Endothelial cell of umbilical vein (primary cell): Measurements from ENCODE around the gene TMEM127. TPM values are rescaled to one million over a fixed set of nuclear protein-coding genes. Genes with fewer than 3 reads are reported as not detected.

Experiments
- BruUV-seq: library from RNA; stranded (reverse); fragments of 400-500 nt; replicated peaks from 2 replicates; lab custom pipeline; 2021; lab: Mats Ljungman, UMichigan
- CTCF ChIA-PET: fragments of 300-600, 350-600 bp; sonication (Branson Sonifier 250); formaldehyde crosslinking; loops from one replicate; lab custom pipeline; 2021; ENCODE audit warnings: antibody characterized with exemption, inconsistent platforms; lab: Charles Lee
- POLR2A ChIA-PET: fragments of 300-600, 350-600 bp; sonication (Branson Sonifier 250); formaldehyde crosslinking; loops from one replicate; lab custom pipeline; 2021; ENCODE audit warnings: antibody characterized with exemption, inconsistent platforms; lab: Charles Lee
- DNase-seq: peaks from one replicate; pipeline ENCODE4 v3.0.0-alpha.2; 2011; ENCODE audit warnings: low read depth, low spot score
- FAIRE-seq: peaks from 2 replicates; lab custom pipeline; 2011; peaks lifted over from hg19 to GRCh38; lab: Jason Lieb, UNC
- H2AFZ ChIP-seq: 2 replicates; pipeline ENCODE4 v1.6.0; 2012; ENCODE audit warnings: low read depth, low read length, control low read depth, inconsistent platforms
- H3K27ac ChIP-seq: 2 replicates; pipeline ENCODE4 v1.5.1; 2011; ENCODE audit warnings: low read depth, mild to moderate bottlenecking, control low read depth, low read length, moderate library complexity; ENCODE audit not compliant: insufficient read depth
- H3K27me3 ChIP-seq, 2 experiments: 2 replicates each; pipeline versions ENCODE4 v1.6.0 to v1.6.1; 2011; ENCODE audit warnings: low read length in 2 of 2, mixed read lengths in 1 of 2; ENCODE audit not compliant: control insufficient read depth in 2 of 2, insufficient read depth in 2 of 2
- H3K36me3 ChIP-seq, 2 experiments: 2 replicates in 1 of 2; 3 replicates in 1 of 2; pipeline ENCODE4 v1.5.1; 2011; ENCODE audit warnings: low read length in 2 of 2, mild to moderate bottlenecking in 1 of 2, moderate library complexity in 1 of 2; ENCODE audit not compliant: control insufficient read depth in 2 of 2, insufficient read depth in 2 of 2; ENCODE audit errors: extremely low read depth in 1 of 2
- H3K4me1 ChIP-seq: 3 replicates; pipeline ENCODE4 v1.5.1; 2011; ENCODE audit warnings: mild to moderate bottlenecking, low read length; ENCODE audit not compliant: control insufficient read depth, insufficient read depth; ENCODE audit errors: extremely low read depth
- H3K4me2 ChIP-seq: 2 replicates; pipeline ENCODE4 v1.6.1; 2011; ENCODE audit warnings: low read length, control low read depth, mixed read lengths; ENCODE audit not compliant: insufficient read depth
- H3K4me3 ChIP-seq, 3 experiments: fragments of 200-600 bp in 1 of 3; sonication (generic), shearing (Covaris generic) in 1 of 3; replicated peaks in 1 of 3; 2 replicates each; pipeline ENCODE4 v1.5.1; 2011 to 2016; ENCODE audit warnings: control low read depth in 3 of 3, low read length in 3 of 3, mild to moderate bottlenecking in 2 of 3, inconsistent platforms in 1 of 3, low read depth in 1 of 3, moderate library complexity in 1 of 3; ENCODE audit not compliant: insufficient read depth in 1 of 3
- H3K79me2 ChIP-seq: 2 replicates; pipeline ENCODE4 v1.6.0; 2012; ENCODE audit warnings: low read length, inconsistent platforms; ENCODE audit not compliant: control insufficient read depth, insufficient read depth
- H3K9ac ChIP-seq: replicated peaks from 2 replicates; pipeline ENCODE3; 2011; ENCODE audit warnings: low read length, control low read depth; ENCODE audit not compliant: insufficient read depth; ENCODE audit errors: extremely low read depth
- H3K9me1 ChIP-seq: replicated peaks from 3 replicates; pipeline ENCODE4 v1.6.0; 2011; ENCODE audit warnings: mild to moderate bottlenecking, low read length; ENCODE audit not compliant: control insufficient read depth, insufficient read depth; ENCODE audit errors: extremely low read depth
- H3K9me3 ChIP-seq: replicated peaks from 2 replicates; pipeline ENCODE4 v1.5.1; 2012; ENCODE audit warnings: low read length, inconsistent platforms; ENCODE audit not compliant: control insufficient read depth, insufficient read depth
- H4K20me1 ChIP-seq: replicated peaks from 2 replicates; pipeline ENCODE3; 2011; ENCODE audit warnings: mild to moderate bottlenecking, low read length; ENCODE audit not compliant: control insufficient read depth, insufficient read depth; ENCODE audit errors: extremely low read depth
- EZH2 ChIP-seq: IDR thresholded peaks from 2 replicates; pipeline ENCODE4 v1.6.1; 2012; ENCODE audit warnings: borderline replicate concordance, low read depth, mild to moderate bottlenecking, moderate library complexity, low read length, inconsistent platforms; ENCODE audit not compliant: severe bottlenecking
- FOS ChIP-seq: IDR thresholded peaks from 2 replicates; pipeline ENCODE4 v1.6.1; 2011; ENCODE audit warnings: mild to moderate bottlenecking, low read length, moderate library complexity, borderline replicate concordance; ENCODE audit not compliant: insufficient read depth
- GATA2 ChIP-seq: IDR thresholded peaks from 2 replicates; pipeline ENCODE4 v1.7.0; 2011; ENCODE audit warnings: low read depth, mild to moderate bottlenecking, moderate library complexity, mixed read lengths, low read length; ENCODE audit not compliant: insufficient read length, insufficient read depth
- JUN ChIP-seq: IDR thresholded peaks from 2 replicates; pipeline ENCODE4 v1.6.1; 2011; ENCODE audit warnings: borderline replicate concordance, low read depth; ENCODE audit not compliant: insufficient read length, insufficient read depth
- MAX ChIP-seq: IDR thresholded peaks from 2 replicates; pipeline ENCODE4 v1.6.1; 2011; ENCODE audit not compliant: insufficient read depth, insufficient read length
- MYC ChIP-seq: IDR thresholded peaks from one replicate; pipeline ENCODE4 v1.6.1; 2011; ENCODE audit warnings: mild to moderate bottlenecking, low read depth, low read length
- POLR2A ChIP-seq: IDR thresholded peaks from 2 replicates; pipeline ENCODE4 v1.6.1; 2012; ENCODE audit warnings: low read depth, mild to moderate bottlenecking, control low read depth, low read length
- POLR2AphosphoS5 ChIP-seq: IDR thresholded peaks from 2 replicates; pipeline ENCODE4 v1.6.1; 2012; ENCODE audit warnings: low read depth, mild to moderate bottlenecking, control low read depth, low read length, moderate library complexity; ENCODE audit not compliant: insufficient read depth
- dilution Hi-C: fragments of 300-500 bp; cut with MboI; formaldehyde crosslinking; loops from one replicate; pipeline ENCODE4 v1.15.0; 2019; ENCODE audit warnings: low sequenced_read_pairs; ENCODE audit not compliant: extremely low pct_ligation_motif_present
- intact Hi-C: fragments of 100-400 bp; cut with micrococcal nuclease; formaldehyde crosslinking; loops from one replicate; pipeline ENCODE4 v1.10.0; 2022
- polyA plus RNA-seq, 4 experiments: library from polyadenylated mRNA; depleted of rRNA in 3 of 4; stranded (reverse) in 3 of 4; unstranded in 1 of 4; fragments of >200 nt; gene quantifications; 2 replicates each; pipeline versions ENCODE4 v1.2.1 to v1.2.3, GENCODE V29; 2011 to 2012; ENCODE audit warnings: missing spikeins in 1 of 4
- total RNA-seq: library from RNA; stranded (reverse); gene quantifications from 2 replicates; pipeline ENCODE4 v1.2.3, GENCODE V29; 2021
- TF ChIP-seq, protein P1 (sequence below), 2 donors: IDR thresholded peaks; 1 replicate in 1 of 2; 2 replicates in 1 of 2; pipeline ENCODE4 v1.5.1; 2011; ENCODE audit warnings: low read length in 2 of 2, mild to moderate bottlenecking in 2 of 2, moderate library complexity in 2 of 2, control low read depth in 1 of 2, inconsistent platforms in 1 of 2, low read depth in 1 of 2; ENCODE audit not compliant: insufficient read depth in 1 of 2; ENCODE audit errors: extremely low read depth in 1 of 2

Gene TMEM127
- total and polyA plus RNA-seq, 2 donors (not counting 3 experiments of a cell fraction or from before 2014, with no cell fraction given), result 48.4 to 75.7 TPM

DNA sequence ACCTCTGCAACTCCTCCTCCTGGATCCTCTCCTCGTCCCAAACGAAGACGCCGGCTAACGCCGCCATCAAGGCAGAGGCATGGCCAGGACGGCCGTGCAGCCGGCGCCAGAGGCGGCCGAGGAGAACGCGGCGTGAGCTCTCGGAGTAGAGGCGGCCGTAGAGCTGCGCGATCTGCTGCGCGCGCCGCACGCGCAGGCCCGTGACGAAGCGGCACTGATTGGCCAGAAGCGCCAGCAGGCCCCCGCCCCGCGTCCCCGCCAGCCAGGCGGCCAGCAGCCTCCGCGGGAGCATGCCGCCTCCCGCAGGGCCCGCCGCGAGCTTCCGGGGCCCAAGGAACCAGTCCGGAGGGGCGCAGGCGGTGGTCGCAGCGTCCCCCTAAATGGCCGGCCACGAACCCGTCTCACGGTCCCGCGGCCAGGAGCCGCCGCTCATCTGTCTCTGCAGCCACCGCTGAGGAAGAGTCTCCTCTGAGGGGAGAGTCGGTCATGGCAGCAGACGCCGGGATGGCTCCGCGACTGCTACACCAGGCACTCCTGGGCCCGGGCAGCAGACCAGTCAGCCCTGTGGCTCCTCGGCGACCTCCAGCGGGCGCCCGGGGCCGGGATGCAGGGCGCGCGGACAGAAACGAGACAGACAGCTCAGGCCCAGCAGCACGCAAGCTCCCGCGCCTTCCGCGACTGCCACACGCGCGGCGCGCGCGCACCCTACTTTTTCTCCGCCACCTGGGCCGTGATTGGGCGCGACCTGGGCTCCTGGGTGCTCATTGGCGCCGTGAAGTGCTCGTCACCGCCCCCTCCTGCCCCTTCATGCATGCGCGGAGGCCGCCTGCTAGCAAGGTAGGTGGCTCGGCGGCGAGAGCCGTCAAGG lies 57.4 kb downstream of the TMEM127 start, which contains the start of gene STARD7:
Gene STARD7, minus strand, starts transcription at position 685 of the 868 bp plus-strand sequence. Its CDS starts 393 bp downstream, at position 292.
- H3K9me1 ChIP-seq, result no peaks in the 10 kb centered on the region
- dilution Hi-C loops, result no loop called here
- no peaks in the 10 kb centered on the region for H3K9me3 ChIP-seq
- no peaks in the 10 kb centered on the region for H3K27me3 ChIP-seq
- FAIRE-seq (peak; percentile 93), DNase-seq (peak; percentile 97)
- CTCF ChIA-PET, result interaction anchor here (0.8 to 2.0 kb wide), 8 partner anchors 9 to 215 kb away, joined by 3 to 17 read pairs (median 6); partner anchors contain the start of genes CIAO1 and TMEM127
- peak within 1 kb of the TSS; percentile 71 for H2AFZ ChIP-seq
- no peaks in the 10 kb centered on the region for H3K36me3 ChIP-seq
- peaks cover 36% of the 10 kb centered on the region for H3K4me1 ChIP-seq
- no peaks in the 10 kb centered on the region for H4K20me1 ChIP-seq
- peak within 1 kb of the TSS; percentile 84 to 99 (median 98) for H3K4me3 ChIP-seq
- peak within 1 kb of the TSS; percentile 87 for H3K27ac ChIP-seq
- POLR2A ChIA-PET, result interaction anchor here (0.5 to 1.5 kb wide), 9 partner anchors 9 to 407 kb away, joined by 3 to 8 read pairs (median 3); partner anchors contain the start of genes CIAO1 and TMEM127
- no TSS peak for BruUV-seq
- peaks cover 60% of the 10 kb centered on the region for H3K79me2 ChIP-seq
- intact Hi-C loops, result loop anchor here (1.0 to 10.0 kb wide), 6 partner anchors 34 to 296 kb away; partner anchors contain the start of genes CIAO1 and NEURL3
- H3K9ac ChIP-seq, result peak within 1 kb of the TSS; percentile 89
- H3K4me2 ChIP-seq, result peak within 1 kb of the TSS; percentile 90
- TF ChIP-seq POLR2AphosphoS5 (peak; percentile 90), MAX (peak; percentile 37), JUN (no peak), FOS (no peak), MYC (peak; percentile 68), GATA2 (no peak), EZH2 (no peak), POLR2A (peak; percentile 89)
- TF ChIP-seq, protein P1, sequence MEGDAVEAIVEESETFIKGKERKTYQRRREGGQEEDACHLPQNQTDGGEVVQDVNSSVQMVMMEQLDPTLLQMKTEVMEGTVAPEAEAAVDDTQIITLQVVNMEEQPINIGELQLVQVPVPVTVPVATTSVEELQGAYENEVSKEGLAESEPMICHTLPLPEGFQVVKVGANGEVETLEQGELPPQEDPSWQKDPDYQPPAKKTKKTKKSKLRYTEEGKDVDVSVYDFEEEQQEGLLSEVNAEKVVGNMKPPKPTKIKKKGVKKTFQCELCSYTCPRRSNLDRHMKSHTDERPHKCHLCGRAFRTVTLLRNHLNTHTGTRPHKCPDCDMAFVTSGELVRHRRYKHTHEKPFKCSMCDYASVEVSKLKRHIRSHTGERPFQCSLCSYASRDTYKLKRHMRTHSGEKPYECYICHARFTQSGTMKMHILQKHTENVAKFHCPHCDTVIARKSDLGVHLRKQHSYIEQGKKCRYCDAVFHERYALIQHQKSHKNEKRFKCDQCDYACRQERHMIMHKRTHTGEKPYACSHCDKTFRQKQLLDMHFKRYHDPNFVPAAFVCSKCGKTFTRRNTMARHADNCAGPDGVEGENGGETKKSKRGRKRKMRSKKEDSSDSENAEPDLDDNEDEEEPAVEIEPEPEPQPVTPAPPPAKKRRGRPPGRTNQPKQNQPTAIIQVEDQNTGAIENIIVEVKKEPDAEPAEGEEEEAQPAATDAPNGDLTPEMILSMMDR (IDR thresholded peaks at IDR 0.05; ENCODE audit: extremely low read depth in 1 of 2, insufficient read depth in 1 of 2, low read depth in 1 of 2, low read length in 2 of 2), result peak; percentile 4 to 19
